ENCODE measurements around the gene VAV3. TPM values are rescaled to one million over a fixed set of nuclear protein-coding genes. Genes with fewer than 3 reads are reported as not detected.

Gene VAV3
- polyA plus RNA-seq, 1 of the 3 experiments (the other 2 are of a cell fraction): not detected

- no peak for TF ChIP-seq ZBTB33 (IDR thresholded peaks at IDR 0.05; ENCODE audit: borderline replicate concordance, low read depth)
- TF ChIP-seq EP300 (IDR thresholded peaks at IDR 0.05; ENCODE audit: borderline replicate concordance in 1 of 2, low read depth in 1 of 2, low read length in 1 of 2): no peak
- no peak for TF ChIP-seq SIN3A (IDR thresholded peaks at IDR 0.05; ENCODE audit: borderline replicate concordance, low read depth, low read length)
- TF ChIP-seq TEAD4 (IDR thresholded peaks at IDR 0.05; ENCODE audit: borderline replicate concordance, insufficient read depth): no peak
- TF ChIP-seq POLR2AphosphoS5 (IDR thresholded peaks at IDR 0.05; ENCODE audit: low read depth, low read length): no peak
Observed at GRCh38 chr1:107622535-107622934, 342.4 kb downstream of the VAV3 start (continued).

- POLR2A ChIA-PET: no interaction called here
- no peak for DNase-seq
- CTCF ChIA-PET: no interaction called here
- Histone ChIP-seq H2AFZ (ENCODE audit: low read depth) (no peak overlapping the region), H3K4me1 (ENCODE audit: control insufficient read depth in 1 of 2, insufficient read depth in 2 of 2, low read depth in 1 of 2, low read length in 1 of 2) (peaks cover 0 to under 1% of the 10 kb centered on the region in 2 experiments; a peak in 2 of 4 replicates), H3K9me3 (no peaks in the 10 kb centered on the region), H3F3A (replicated peaks; ENCODE audit: insufficient read depth) (no peaks in the 10 kb centered on the region), H3K27ac (ENCODE audit: low read depth in 2 of 2, low read length in 1 of 2) (no peak overlapping the region), H3K9ac (no peak overlapping the region), H4K20me1 (ENCODE audit: insufficient read depth) (no peaks in the 10 kb centered on the region), H3K4me2 (no peak overlapping the region), H3K36me3 (replicated peaks in 1 of 2; ENCODE audit: control insufficient read depth in 1 of 2, insufficient read depth in 2 of 2, low read length in 1 of 2) (no peaks in the 10 kb centered on the region), H3K27me3 (ENCODE audit: insufficient read depth) (no peaks in the 10 kb centered on the region), H3K79me2 (ENCODE audit: insufficient read depth) (no peaks in the 10 kb centered on the region), H3K4me3 (ENCODE audit: low read depth in 2 of 2, low read length in 1 of 2) (no peak overlapping the region), H3K9me2 (no peaks in the 10 kb centered on the region)
- TF ChIP-seq SIN3A (IDR thresholded peaks at IDR 0.05; ENCODE audit: borderline replicate concordance, low read depth, low read length) (no peak), YY1 (IDR thresholded peaks at IDR 0.05; ENCODE audit: low read depth) (no peak), TAF1 (IDR thresholded peaks at IDR 0.05; ENCODE audit: borderline replicate concordance, low read depth, low read length) (no peak), RFX5 (IDR thresholded peaks at IDR 0.05; ENCODE audit: low read length) (no peak), FOSL2 (IDR thresholded peaks at IDR 0.05; ENCODE audit: borderline replicate concordance, low read depth) (no peak), FOXM1 (IDR thresholded peaks at IDR 0.05; ENCODE audit: low read depth) (no peak), MAX (IDR thresholded peaks at IDR 0.05; ENCODE audit: low read depth) (no peak), FOXJ3 (CRISPR knock-in tag; IDR thresholded peaks at IDR 0.05) (no peak), RAD21 (IDR thresholded peaks at IDR 0.05; ENCODE audit: low read length) (no peak), USF1 (IDR thresholded peaks at IDR 0.05; ENCODE audit: borderline replicate concordance, low read depth) (no peak), EZH2phosphoT487 (IDR thresholded peaks at IDR 0.05; ENCODE audit: borderline replicate concordance, low read depth) (no peak), USF2 (IDR thresholded peaks at IDR 0.05; ENCODE audit: borderline replicate concordance, low read depth, low read length) (no peak), NRF1 (IDR thresholded peaks at IDR 0.05; ENCODE audit: low read depth, low read length) (no peak), MEF2A (IDR thresholded peaks at IDR 0.05; ENCODE audit: borderline replicate concordance, low read depth) (no peak), PBX3 (IDR thresholded peaks at IDR 0.05) (no peak), RXRA (IDR thresholded peaks at IDR 0.05; ENCODE audit: borderline replicate concordance, low read depth) (no peak)
- WGBS (ENCODE audit: low lambda C conversion rate): 48% methylated on average over 1 of the region's 1 CpG
Observed at GRCh38 chr1:107620753-107621152, 344.2 kb downstream of the VAV3 start.
